ENCODE measurements around the gene BCAS3. TPM values are rescaled to one million over a fixed set of nuclear protein-coding genes. Genes with fewer than 3 reads are reported as not detected.
"Not testable (repeated sequence)": the region's sequence is repeated elsewhere in the genome, so short reads cannot be mapped to it uniquely, and the experiment has no call there.

BCAS3 gene
- total and polyA plus RNA-seq, 2 experiments from 2014 or later: 18.0 to 20.2 TPM

DNA sequence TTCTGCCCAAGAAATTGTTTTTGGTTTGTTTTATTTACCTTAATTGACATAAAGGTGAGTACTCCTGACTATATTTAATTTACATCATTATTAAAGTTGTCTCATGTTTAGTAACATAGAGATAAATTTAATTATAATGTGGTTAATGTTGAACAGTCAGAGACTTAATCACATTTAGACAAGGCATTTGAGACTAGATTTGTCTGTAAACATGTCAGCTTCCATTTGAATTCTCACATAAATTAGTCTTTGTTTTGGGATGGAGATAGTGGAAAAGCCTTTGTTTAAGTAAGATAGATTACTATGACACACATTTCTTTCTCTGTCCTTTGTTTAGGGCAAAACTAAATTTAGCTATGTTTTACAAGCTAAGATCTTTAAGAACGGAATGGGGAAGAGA, 18.5 kb upstream of the BCAS3 start:
- WGBS, 2 experiments (ENCODE audit: low coverage in 1 of 2, low lambda C conversion rate in 2 of 2, missing lambda C conversion rate in 2 of 2): 93 to 100% methylated on average over 1 of the region's 1 CpG
- Histone ChIP-seq H3K9ac (no peak overlapping the region), H4K20me1 (ENCODE audit: insufficient read depth) (no peaks in the 10 kb centered on the region), H3F3A (ENCODE audit: insufficient read depth) (0 out of 2 replicates have a peak, but pooled peaks cover 14% of the 10 kb centered on the region), H3K9me2 (ENCODE audit: insufficient read depth) (no peaks in the 10 kb centered on the region), H3K27ac (no peak overlapping the region), H2AFZ (no peak overlapping the region), H3K4me1 (ENCODE audit: insufficient read depth) (peaks cover 4% of the 10 kb centered on the region), H3K4me2 (ENCODE audit: unreplicated experiment) (no peak overlapping the region), H3K27me3 (replicated peaks; ENCODE audit: insufficient read depth) (no peaks in the 10 kb centered on the region), H3K36me3 (ENCODE audit: low read depth) (peaks cover 10% of the 10 kb centered on the region), H3K79me2 (ENCODE audit: insufficient read depth) (peaks cover 56% of the 10 kb centered on the region), H3K9me3 (ENCODE audit: low read depth) (no peaks in the 10 kb centered on the region), H3K4me3 (no peak overlapping the region)
- TF ChIP-seq EZH2 (IDR thresholded peaks at IDR 0.05; ENCODE audit: insufficient read depth, poor library complexity, severe bottlenecking) (no peak), EZH2phosphoT487 (IDR thresholded peaks at IDR 0.05; ENCODE audit: insufficient read depth, low read depth) (no peak)
- DNase-seq: no peak
- in situ Hi-C loops (cut with MboI): no loop called here

GRCh38 chr17:60661489-60661888, 16.2 kb upstream of the BCAS3 start:
- peaks cover 9% of the 10 kb centered on the region for H3K4me1 ChIP-seq (ENCODE audit: insufficient read depth)
- no peak for DNase-seq
- H3K9ac ChIP-seq: no peak overlapping the region
- no peaks in the 10 kb centered on the region for H3K9me3 ChIP-seq (ENCODE audit: low read depth)
- 0 out of 2 replicates have a peak, but pooled peaks cover 17% of the 10 kb centered on the region for H3F3A ChIP-seq (ENCODE audit: insufficient read depth)
- no peaks in the 10 kb centered on the region for H3K9me2 ChIP-seq (ENCODE audit: insufficient read depth)
- H3K27ac ChIP-seq: no peak overlapping the region
- peaks cover 10% of the 10 kb centered on the region for H3K36me3 ChIP-seq (ENCODE audit: low read depth)
- TF ChIP-seq EZH2phosphoT487 (IDR thresholded peaks at IDR 0.05; ENCODE audit: insufficient read depth, low read depth): no peak
- TF ChIP-seq EZH2 (IDR thresholded peaks at IDR 0.05; ENCODE audit: insufficient read depth, poor library complexity, severe bottlenecking): no peak
- no peak overlapping the region for H2AFZ ChIP-seq
- in situ Hi-C loops (cut with MboI): no loop called here
- H3K79me2 ChIP-seq (ENCODE audit: insufficient read depth): peaks cover 33% of the 10 kb centered on the region
- H3K27me3 ChIP-seq (replicated peaks; ENCODE audit: insufficient read depth): no peaks in the 10 kb centered on the region
- no peak overlapping the region for H3K4me3 ChIP-seq
- H3K4me2 ChIP-seq (ENCODE audit: unreplicated experiment): no peak overlapping the region
- no peaks in the 10 kb centered on the region for H4K20me1 ChIP-seq (ENCODE audit: insufficient read depth)
- WGBS, 2 experiments (ENCODE audit: low coverage in 1 of 2, low lambda C conversion rate in 2 of 2, missing lambda C conversion rate in 2 of 2): 98 to 99% methylated on average over 2 of the region's 2 CpGs

DNA sequence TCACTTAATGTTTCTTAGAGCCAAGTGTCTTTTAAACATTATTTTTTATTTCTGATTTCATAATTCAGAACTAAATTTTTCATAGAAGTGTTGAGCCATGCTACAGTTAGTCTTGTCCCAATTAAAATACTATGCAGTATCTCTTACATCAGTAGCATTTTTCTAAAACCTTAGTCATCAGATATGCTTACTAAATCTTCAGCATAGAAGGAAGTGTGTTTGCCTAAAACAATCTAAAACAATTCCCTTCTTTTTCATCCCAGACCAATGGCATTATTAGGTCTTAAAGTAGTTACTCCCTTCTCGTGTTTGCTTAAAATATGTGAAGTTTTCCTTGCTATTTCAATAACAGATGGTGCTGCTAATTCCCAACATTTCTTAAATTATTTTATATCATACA, 13.6 kb upstream of the BCAS3 start:
- in situ Hi-C loops (cut with MboI): no loop called here
- peak; percentile 62 for DNase-seq
- Histone ChIP-seq H3K79me2 (ENCODE audit: insufficient read depth) (0 out of 2 replicates have a peak, but pooled peaks cover 7% of the 10 kb centered on the region), H3K9me3 (ENCODE audit: low read depth) (no peaks in the 10 kb centered on the region), H3K4me1 (ENCODE audit: insufficient read depth) (peaks cover 9% of the 10 kb centered on the region), H3K27ac (peak overlapping the region; percentile 20; the same call in 1 of the 2 replicates), H3K36me3 (ENCODE audit: low read depth) (no peaks in the 10 kb centered on the region; the same call in 1 of the 2 replicates), H3K4me2 (ENCODE audit: unreplicated experiment) (peak overlapping the region; percentile 73), H3K9ac (no peak overlapping the region), H3K27me3 (replicated peaks; ENCODE audit: insufficient read depth) (no peaks in the 10 kb centered on the region), H3F3A (ENCODE audit: insufficient read depth) (0 out of 2 replicates have a peak, but pooled peaks cover 17% of the 10 kb centered on the region), H4K20me1 (ENCODE audit: insufficient read depth) (no peaks in the 10 kb centered on the region), H2AFZ (no peak overlapping the region), H3K4me3 (peak overlapping the region; percentile 5; the same call in 1 of the 2 replicates), H3K9me2 (ENCODE audit: insufficient read depth) (no peaks in the 10 kb centered on the region)
- TF ChIP-seq EZH2phosphoT487 (IDR thresholded peaks at IDR 0.05; ENCODE audit: insufficient read depth, low read depth) (no peak), EZH2 (IDR thresholded peaks at IDR 0.05; ENCODE audit: insufficient read depth, poor library complexity, severe bottlenecking) (no peak)
- WGBS, 2 experiments (ENCODE audit: low coverage in 1 of 2, low lambda C conversion rate in 2 of 2, missing lambda C conversion rate in 2 of 2): 5 to 11% methylated on average over 1 of the region's 1 CpG

GRCh38 chr17:60665602-60666001, 12.0 kb upstream of the BCAS3 start:
- no peak for DNase-seq
- no peak overlapping the region for H3K27ac ChIP-seq
- TF ChIP-seq EZH2phosphoT487 (IDR thresholded peaks at IDR 0.05; ENCODE audit: insufficient read depth, low read depth) (no peak), EZH2 (IDR thresholded peaks at IDR 0.05; ENCODE audit: insufficient read depth, poor library complexity, severe bottlenecking) (no peak)
- no peaks in the 10 kb centered on the region for H4K20me1 ChIP-seq (ENCODE audit: insufficient read depth)
- no peaks in the 10 kb centered on the region for H3K27me3 ChIP-seq (replicated peaks; ENCODE audit: insufficient read depth)
- WGBS, 2 experiments (ENCODE audit: low coverage in 1 of 2, low lambda C conversion rate in 2 of 2, missing lambda C conversion rate in 2 of 2): 85 to 87% methylated on average over 5 of the region's 5 CpGs
- peaks cover 9% of the 10 kb centered on the region for H3K4me1 ChIP-seq (ENCODE audit: insufficient read depth)
- H3K9ac ChIP-seq: no peak overlapping the region
- no peaks in the 10 kb centered on the region; the same call in 1 of the 2 replicates for H3K36me3 ChIP-seq (ENCODE audit: low read depth)
- H3K79me2 ChIP-seq (ENCODE audit: insufficient read depth): no peaks in the 10 kb centered on the region
- no peaks in the 10 kb centered on the region for H3K9me3 ChIP-seq (ENCODE audit: low read depth)
- in situ Hi-C loops (cut with MboI): no loop called here
- H3F3A ChIP-seq (ENCODE audit: insufficient read depth): 0 out of 2 replicates have a peak, but pooled peaks cover 17% of the 10 kb centered on the region
- H3K9me2 ChIP-seq (ENCODE audit: insufficient read depth): no peaks in the 10 kb centered on the region
- H3K4me2 ChIP-seq (ENCODE audit: unreplicated experiment): no peak overlapping the region
- no peak overlapping the region for H3K4me3 ChIP-seq
- no peak overlapping the region for H2AFZ ChIP-seq

DNA sequence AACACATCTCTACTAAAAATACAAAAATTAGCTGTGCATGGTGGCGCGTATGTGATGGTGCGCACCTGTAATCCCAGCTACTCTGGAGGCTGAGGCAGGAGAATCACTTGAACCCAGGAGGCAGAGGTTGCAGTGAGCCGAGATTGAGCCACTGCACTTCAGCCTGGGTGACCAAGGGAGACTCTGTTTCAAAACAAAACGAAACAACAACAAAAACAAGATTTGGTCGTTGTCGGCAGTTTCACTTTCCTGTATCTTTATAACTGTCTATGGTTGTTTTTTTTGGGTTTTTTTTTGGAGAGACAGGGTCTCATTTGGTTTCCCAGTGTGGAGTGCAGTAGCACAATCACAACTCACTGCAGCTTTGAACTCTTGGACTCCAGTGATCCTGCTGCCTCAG, 8.9 kb upstream of the BCAS3 start:
- 92 to 94% methylated on average over 7 of the region's 7 CpGs for WGBS, 2 experiments (ENCODE audit: low coverage in 1 of 2, low lambda C conversion rate in 2 of 2, missing lambda C conversion rate in 2 of 2)
- H3K4me3 ChIP-seq; H3K9ac ChIP-seq; H3K4me2 ChIP-seq (ENCODE audit: unreplicated experiment); DNase-seq; H3K79me2 ChIP-seq (ENCODE audit: insufficient read depth); H3K27ac ChIP-seq; H4K20me1 ChIP-seq (ENCODE audit: insufficient read depth); H3K4me1 ChIP-seq (ENCODE audit: insufficient read depth); H2AFZ ChIP-seq; in situ Hi-C loops (cut with MboI); H3K9me2 ChIP-seq (ENCODE audit: insufficient read depth); H3K27me3 ChIP-seq (replicated peaks; ENCODE audit: insufficient read depth); H3K9me3 ChIP-seq (ENCODE audit: low read depth); H3K36me3 ChIP-seq (ENCODE audit: low read depth): not testable (repeated sequence)
- H3F3A ChIP-seq (ENCODE audit: insufficient read depth): peaks cover 12% of the 10 kb centered on the region; the same call in 1 of the 2 replicates
